Adrenal gland (tissue), 12 donors: ENCODE results near the gene SLC44A5. TPM values are rescaled to one million over a fixed set of nuclear protein-coding genes. Genes with fewer than 3 reads are reported as not detected.
"Not testable (repeated sequence)": the region's sequence is repeated elsewhere in the genome, so short reads cannot be mapped to it uniquely, and the experiment has no call there.

Source experiments
- DNase-seq, 7 donors: peaks; one replicate each; pipeline ENCODE4 v3.0.0-alpha.2; 2019 to 2020
- H3K27ac ChIP-seq, 5 donors: fragments of 200-600 bp; sonication (generic) in 4 of 5; 1 replicate in 3 of 5; 2 replicates in 2 of 5; pipeline versions ENCODE4 v1.5.1 to v1.8.0; 2016 to 2020; ENCODE audit warnings: mild to moderate bottlenecking in 1 of 5
- H3K27me3 ChIP-seq: fragments of 200-600 bp; 2 replicates; pipeline ENCODE4 v1.8.0; 2021
- H3K36me3 ChIP-seq, 2 donors: fragments of 200-600 bp; replicated peaks in 1 of 2; 1 replicate in 1 of 2; 2 replicates in 1 of 2; pipeline versions ENCODE4 v1.5.1 to v1.8.0; 2018 to 2022
- H3K4me1 ChIP-seq, 2 donors: fragments of 200-600 bp; replicated peaks in 1 of 2; 1 replicate in 1 of 2; 2 replicates in 1 of 2; pipeline versions ENCODE4 v1.5.1 to v1.8.0; 2018 to 2021
- H3K4me3 ChIP-seq, 4 donors: fragments of 200-600 bp; sonication (generic) in 3 of 4; one replicate each; pipeline ENCODE4 v1.5.1; 2016 to 2018
- H3K9me3 ChIP-seq, 3 donors: fragments of 200-600 bp; sonication (generic) in 1 of 3; replicated peaks in 1 of 3; 1 replicate in 2 of 3; 2 replicates in 1 of 3; pipeline versions ENCODE4 v1.5.1 to v1.8.0; 2016 to 2021
- POLR2A ChIP-seq, 2 donors: fragments of 450-650 bp; IDR thresholded peaks; one replicate each; pipeline ENCODE4 v1.6.1; 2017; ENCODE audit warnings: antibody characterized with exemption in 2 of 2, mild to moderate bottlenecking in 2 of 2, moderate library complexity in 1 of 2
- WGBS, 4 donors: extraction: QIAGEN DNeasy Blood & Tissue Kit in 2 of 4; methylation state at CpG; one replicate each; pipeline versions ENCODE4 v1.1.5 to v1.1.7; 2013 to 2017; 5-methylcytosine and 5-hydroxymethylcytosine counted together
- intact Hi-C, 2 donors: fragments of 100-400 bp; cut with DNase I; formaldehyde crosslinking; loops; one replicate each; pipeline versions ENCODE4 v1.14.1 to v1.15.0; 2022 to 2023
- polyA plus RNA-seq, 3 donors: library from polyadenylated mRNA; stranded (reverse); fragments of 200-250 nt in 2 of 3; fragments of 350-450 nt in 1 of 3; fragmentation: Illumina TruSeq in 1 of 3; extraction: RNeasy Lipid Tissue Mini Kit (QIAGEN cat#74804) in 1 of 3; gene quantifications; one replicate each; pipeline ENCODE4 v1.2.3, GENCODE V29; 2013 to 2014
- total RNA-seq, 9 donors: library from RNA; depleted of rRNA in 4 of 9; stranded (reverse); fragments of >200 nt in 4 of 9; fragments of 120-200 nt in 1 of 9; fragmentation: NEBNext Ultra II Directional in 1 of 9; extraction: Animal tissue kit (Norgen Biotek cat#: 25700) in 1 of 9; gene quantifications; one replicate each; pipeline versions ENCODE4 v1.1.0 to v1.2.4, GENCODE V29; 2013 to 2023
- TF ChIP-seq, protein P1 (sequence below), 6 experiments: fragments of 450-650 bp in 4 of 6; fragments of 200-600 bp in 2 of 6; sonication (generic) in 1 of 6; IDR thresholded peaks; 1 replicate in 5 of 6; 2 replicates in 1 of 6; pipeline versions ENCODE4 v1.5.1 to v1.8.0; 2016 to 2021; ENCODE audit warnings: antibody characterized with exemption in 6 of 6, mild to moderate bottlenecking in 2 of 6, moderate library complexity in 1 of 6
- donor health status: healthy with polysubstance abuse.
- donor health status: Bipolar disorder and iron deficiency.
- donor health status: DM: yes; HTN: yes; CAD: no.
- donor health status: DM: no; HTN: no; CAD: no.
- donor health status: DM: no; HTN: no; CAD: no.
- donor health status: DM: yes; HTN: yes; CAD: no.

The SLC44A5 gene
- total and polyA plus RNA-seq, 12 donors = 0.17 to 2.2 (median 0.48) TPM

DNA sequence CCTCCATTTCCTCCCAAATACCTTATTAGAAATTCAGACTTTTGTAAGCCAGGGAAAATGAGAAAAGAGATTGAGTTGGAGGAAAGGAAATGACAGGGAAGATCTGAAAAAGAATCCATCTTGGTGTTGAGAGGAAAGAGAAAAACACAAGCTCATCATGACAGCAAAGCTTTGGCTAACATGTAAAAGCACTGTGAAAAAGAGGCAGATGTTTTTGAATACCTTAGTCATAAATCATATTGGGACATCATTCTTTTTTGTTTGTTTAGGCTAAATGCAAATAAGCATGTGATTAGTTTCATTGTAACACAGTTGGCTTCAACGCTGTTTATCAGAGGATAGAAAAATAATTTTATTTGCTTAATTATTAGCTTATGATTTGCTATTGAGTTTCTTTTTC, 412.2 kb downstream of the SLC44A5 start:
- no peak for TF ChIP-seq POLR2A (IDR thresholded peaks at IDR 0.05)
- TF ChIP-seq, protein P1, sequence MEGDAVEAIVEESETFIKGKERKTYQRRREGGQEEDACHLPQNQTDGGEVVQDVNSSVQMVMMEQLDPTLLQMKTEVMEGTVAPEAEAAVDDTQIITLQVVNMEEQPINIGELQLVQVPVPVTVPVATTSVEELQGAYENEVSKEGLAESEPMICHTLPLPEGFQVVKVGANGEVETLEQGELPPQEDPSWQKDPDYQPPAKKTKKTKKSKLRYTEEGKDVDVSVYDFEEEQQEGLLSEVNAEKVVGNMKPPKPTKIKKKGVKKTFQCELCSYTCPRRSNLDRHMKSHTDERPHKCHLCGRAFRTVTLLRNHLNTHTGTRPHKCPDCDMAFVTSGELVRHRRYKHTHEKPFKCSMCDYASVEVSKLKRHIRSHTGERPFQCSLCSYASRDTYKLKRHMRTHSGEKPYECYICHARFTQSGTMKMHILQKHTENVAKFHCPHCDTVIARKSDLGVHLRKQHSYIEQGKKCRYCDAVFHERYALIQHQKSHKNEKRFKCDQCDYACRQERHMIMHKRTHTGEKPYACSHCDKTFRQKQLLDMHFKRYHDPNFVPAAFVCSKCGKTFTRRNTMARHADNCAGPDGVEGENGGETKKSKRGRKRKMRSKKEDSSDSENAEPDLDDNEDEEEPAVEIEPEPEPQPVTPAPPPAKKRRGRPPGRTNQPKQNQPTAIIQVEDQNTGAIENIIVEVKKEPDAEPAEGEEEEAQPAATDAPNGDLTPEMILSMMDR (IDR thresholded peaks at IDR 0.05) = no peak
- H3K4me1 ChIP-seq = no peaks in the 10 kb centered on the region
- no peak overlapping the region for H3K4me3 ChIP-seq
- no peaks in the 10 kb centered on the region for H3K27me3 ChIP-seq
- WGBS, 4 donors = 74 to 87% (median 85%) methylated on average over 1 of the region's 1 CpG
- H3K9me3 ChIP-seq = no peaks in the 10 kb centered on the region
- H3K36me3 ChIP-seq = no peaks in the 10 kb centered on the region
- no peak overlapping the region for H3K27ac ChIP-seq
- no peak for DNase-seq
- intact Hi-C loops = loop anchor here in 1 of 2 donors (10.0 kb wide), 1 partner anchor 424 kb away; no protein-coding TSS in a partner anchor

GRCh38 chr1:75198163-75198562, 412.8 kb downstream of the SLC44A5 start:
- Histone ChIP-seq H3K4me3 (no peak overlapping the region), H3K4me1 (no peaks in the 10 kb centered on the region), H3K36me3 (no peaks in the 10 kb centered on the region), H3K27me3 (no peaks in the 10 kb centered on the region), H3K9me3 (no peaks in the 10 kb centered on the region), H3K27ac (no peak overlapping the region)
- TF ChIP-seq, protein P1 (IDR thresholded peaks at IDR 0.05) = no peak
- no peak for TF ChIP-seq POLR2A (IDR thresholded peaks at IDR 0.05)
- DNase-seq = no peak
- 45 to 88% (median 59%) methylated on average over 1 of the region's 1 CpG for WGBS, 4 donors
- intact Hi-C loops = loop anchor here in 1 of 2 donors (10.0 kb wide), 1 partner anchor 423 kb away; no protein-coding TSS in a partner anchor

DNA sequence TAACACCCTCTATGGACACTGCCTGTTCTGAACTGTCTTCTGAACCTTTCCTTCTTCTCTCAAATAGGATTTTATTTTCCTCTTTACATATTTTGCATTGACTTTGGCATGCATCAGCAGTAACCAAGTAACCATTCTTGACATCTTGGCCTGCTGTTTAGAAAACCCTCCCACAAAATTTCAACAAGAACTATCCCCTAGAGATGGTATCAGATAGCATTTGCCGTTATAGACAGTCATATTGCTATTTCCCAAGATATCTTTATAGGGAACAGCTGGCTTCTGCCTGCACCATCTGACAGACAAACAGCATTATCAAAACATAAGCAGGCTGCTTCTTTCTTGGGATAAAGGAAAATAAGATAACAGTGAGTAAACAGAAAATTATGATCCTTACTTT, 422.0 kb downstream of the SLC44A5 start:
- TF ChIP-seq, protein P1 (IDR thresholded peaks at IDR 0.05) = no peak
- no peak for TF ChIP-seq POLR2A (IDR thresholded peaks at IDR 0.05)
- H3K27ac ChIP-seq = no peak overlapping the region
- H3K36me3 ChIP-seq = no peaks in the 10 kb centered on the region
- intact Hi-C loops = no loop called here
- no peaks in the 10 kb centered on the region for H3K4me1 ChIP-seq
- WGBS, 4 donors = 35 to 68% (median 55%) methylated on average over 1 of the region's 1 CpG
- no peak overlapping the region for H3K4me3 ChIP-seq
- H3K27me3 ChIP-seq = no peaks in the 10 kb centered on the region
- DNase-seq = no peak
- H3K9me3 ChIP-seq = no peaks in the 10 kb centered on the region

DNA sequence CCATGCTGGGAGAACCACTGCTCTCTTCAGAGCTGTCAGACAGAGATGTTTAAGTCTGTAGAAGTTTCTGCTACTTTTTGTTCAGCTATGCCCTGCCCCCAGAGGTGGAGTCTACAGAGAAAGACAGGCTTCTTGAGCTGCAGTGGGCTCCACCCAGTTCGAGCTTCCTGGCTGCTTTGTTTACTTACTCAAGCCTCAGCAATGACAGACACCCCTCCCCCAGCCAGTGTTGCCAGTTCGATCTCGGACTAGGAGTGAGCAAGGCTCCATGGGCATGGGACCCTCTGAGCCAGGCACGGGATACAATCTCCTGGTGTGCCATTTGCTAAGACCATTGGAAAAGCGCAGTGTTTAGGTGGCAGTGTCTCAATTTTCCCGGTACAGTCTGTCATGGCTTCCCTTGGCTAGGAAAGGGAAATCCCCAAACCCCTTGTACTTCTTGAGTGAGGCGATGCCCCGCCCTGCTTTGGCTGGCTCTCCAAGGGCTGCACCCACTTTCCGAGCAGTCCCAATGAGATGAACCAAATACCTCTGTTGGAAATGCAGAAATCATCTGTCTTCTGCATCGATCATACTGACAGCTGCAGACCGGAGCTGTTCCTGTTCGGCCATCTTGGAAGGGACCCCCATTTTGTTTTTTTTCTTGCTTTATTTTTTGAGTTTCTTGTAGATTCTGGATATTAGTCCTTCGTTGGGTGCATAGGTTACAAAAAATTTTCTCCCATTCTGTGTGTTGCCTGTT, 429.5 kb downstream of the SLC44A5 start:
- 79 to 84% (median 82%) methylated on average over 12 to 13 of the region's 13 CpGs for WGBS, 4 donors

More for the DNA sequence above, 429.5 kb downstream of the SLC44A5 start:
- H3K4me3 ChIP-seq, DNase-seq, H3K9me3 ChIP-seq, H3K4me1 ChIP-seq, intact Hi-C loops, H3K36me3 ChIP-seq, H3K27ac ChIP-seq, H3K27me3 ChIP-seq: not testable (repeated sequence)
